HepG2 (cell line): ENCODE results near the gene RAB2B. TPM values are rescaled to one million over a fixed set of nuclear protein-coding genes. Genes with fewer than 3 reads are reported as not detected.

Experiments
- CHD4 ChIP-seq: fragments of 200-600 bp; sonication (generic); IDR thresholded peaks from 2 replicates; pipeline ENCODE4 v1.7.0; 2017; ENCODE audit warnings: mild to moderate bottlenecking, low read length, borderline replicate concordance
- FOXK1 ChIP-seq: sonication (generic); formaldehyde crosslinking; IDR thresholded peaks from 2 replicates; pipeline ENCODE4 v1.4.0; 2020; ENCODE audit warnings: low read depth, missing genetic modification reagents, borderline replicate concordance
- KDM5A ChIP-seq: fragments of 200-600 bp; sonication (generic); IDR thresholded peaks from 2 replicates; pipeline ENCODE4 v1.7.0; 2018; ENCODE audit warnings: antibody characterized with exemption, mild to moderate bottlenecking, low read length, borderline replicate concordance
- KMT2A ChIP-seq: sonication (generic); formaldehyde crosslinking; IDR thresholded peaks from 2 replicates; pipeline ENCODE4 v1.4.0; 2020; ENCODE audit warnings: missing genetic modification reagents
- KMT2B ChIP-seq: IDR thresholded peaks from 2 replicates; pipeline ENCODE4 v1.6.1; 2016; ENCODE audit warnings: missing genetic modification reagents, missing compliant biosample characterization
- MTA1 ChIP-seq: sonication (generic); formaldehyde crosslinking; IDR thresholded peaks from 2 replicates; pipeline ENCODE4 v1.4.0; 2020; ENCODE audit warnings: missing genetic modification reagents, mild to moderate bottlenecking, borderline replicate concordance
- MTA3 ChIP-seq: sonication (generic); formaldehyde crosslinking; IDR thresholded peaks from 2 replicates; pipeline ENCODE4 v1.4.0; 2020; ENCODE audit warnings: missing genetic modification reagents
- NFKB2 ChIP-seq: sonication (generic); formaldehyde crosslinking; IDR thresholded peaks from 2 replicates; pipeline ENCODE4 v1.4.0; 2020; ENCODE audit warnings: missing genetic modification reagents, borderline replicate concordance
- RXRA ChIP-seq: sonication (generic); formaldehyde crosslinking; IDR thresholded peaks from 2 replicates; pipeline ENCODE4 v1.5.1; 2020; ENCODE audit warnings: missing genetic modification reagents
- SATB2 ChIP-seq: sonication (generic); formaldehyde crosslinking; IDR thresholded peaks from 2 replicates; pipeline ENCODE4 v1.5.0; 2020; ENCODE audit warnings: missing genetic modification reagents
- SYNCRIP ChIP-seq: fragments of 200-400 bp; formaldehyde crosslinking; IDR thresholded peaks from 2 replicates; pipeline ENCODE4 v1.6.1; 2018; ENCODE audit warnings: mild to moderate bottlenecking, low read depth, low read length; ENCODE audit not compliant: insufficient read depth
- ZC3H13 ChIP-seq: sonication (generic); formaldehyde crosslinking; IDR thresholded peaks from 2 replicates; pipeline ENCODE4 v1.8.1; 2023; ENCODE audit warnings: mild to moderate bottlenecking, missing genetic modification reagents, moderate library complexity
- ZFAT ChIP-seq: sonication (generic); formaldehyde crosslinking; conservative IDR thresholded peaks from 2 replicates; pipeline ENCODE4 v1.8.1; 2023; ENCODE audit warnings: missing genetic modification reagents, inconsistent platforms
- ZFP41 ChIP-seq: sonication (generic); formaldehyde crosslinking; IDR thresholded peaks from 2 replicates; pipeline ENCODE4 v1.4.0; 2020; ENCODE audit warnings: mild to moderate bottlenecking, missing genetic modification reagents, borderline replicate concordance
- ZNF564 ChIP-seq: sonication (generic); formaldehyde crosslinking; IDR thresholded peaks from 2 replicates; pipeline ENCODE4 v1.8.1; 2023; ENCODE audit warnings: mild to moderate bottlenecking, missing genetic modification reagents
- ZNF703 ChIP-seq: sonication (generic); formaldehyde crosslinking; IDR thresholded peaks from 2 replicates; pipeline ENCODE4 v1.5.1; 2020; ENCODE audit warnings: missing genetic modification reagents, mild to moderate bottlenecking, moderate library complexity, borderline replicate concordance
- ZNF766 ChIP-seq: sonication (generic); formaldehyde crosslinking; IDR thresholded peaks from 2 replicates; pipeline ENCODE4 v1.5.0; 2020; ENCODE audit warnings: missing genetic modification reagents, borderline replicate concordance
- ZNF792 ChIP-seq: IDR thresholded peaks from 2 replicates; pipeline ENCODE4 v1.6.1; 2016
- polyA plus RNA-seq, 8 experiments: library from polyadenylated mRNA; depleted of rRNA in 3 of 8; stranded (reverse) in 7 of 8; unstranded in 1 of 8; fragments of >200 nt; fragmentation: Illumina TruSeq in 4 of 8; extraction: Trizol in 4 of 8; gene quantifications; 2 replicates each; pipeline versions ENCODE4 v1.2.1 to v1.2.3, GENCODE V29; 2011 to 2016; ENCODE audit warnings: low read depth in 4 of 8, missing spikeins in 1 of 8, mixed read lengths in 1 of 8; ENCODE audit not compliant: insufficient read depth in 1 of 8
- total RNA-seq, 5 experiments: library from RNA; depleted of rRNA; stranded (reverse); fragments of >200 nt; fragmentation: Illumina TruSeq; extraction: Trizol; gene quantifications; 2 replicates each; pipeline ENCODE4 v1.2.3, GENCODE V29; 2016; ENCODE audit warnings: low read depth in 1 of 5
- TF ChIP-seq, protein P1 (sequence below): sonication (generic); formaldehyde crosslinking; IDR thresholded peaks from 2 replicates; pipeline ENCODE4 v1.5.1; 2020; ENCODE audit warnings: mild to moderate bottlenecking, moderate library complexity, missing genetic modification reagents
- TF ChIP-seq, protein P2 (sequence below): sonication (generic); formaldehyde crosslinking; IDR thresholded peaks from 2 replicates; pipeline ENCODE4 v1.5.0; 2020; ENCODE audit warnings: mild to moderate bottlenecking, missing genetic modification reagents
- TF ChIP-seq, protein P3 (sequence below): sonication (generic); formaldehyde crosslinking; IDR thresholded peaks from 2 replicates; pipeline ENCODE4 v1.4.0; 2020; ENCODE audit warnings: mild to moderate bottlenecking, missing genetic modification reagents
- TF ChIP-seq, protein P4 (sequence below): sonication (generic); formaldehyde crosslinking; IDR thresholded peaks from 2 replicates; pipeline ENCODE4 v1.4.0; 2020; ENCODE audit warnings: missing genetic modification reagents, low read depth, mild to moderate bottlenecking, borderline replicate concordance
- TF ChIP-seq, protein P5 (sequence below): sonication (generic); IDR thresholded peaks from 2 replicates; pipeline ENCODE4 v1.6.1; 2016; ENCODE audit warnings: low read depth, borderline replicate concordance

RAB2B gene
- total and polyA plus RNA-seq, 2 of the 13 experiments (the other 11 are each of a cell fraction or from before 2014, with no cell fraction given), result 36.0 to 60.6 TPM

DNA sequence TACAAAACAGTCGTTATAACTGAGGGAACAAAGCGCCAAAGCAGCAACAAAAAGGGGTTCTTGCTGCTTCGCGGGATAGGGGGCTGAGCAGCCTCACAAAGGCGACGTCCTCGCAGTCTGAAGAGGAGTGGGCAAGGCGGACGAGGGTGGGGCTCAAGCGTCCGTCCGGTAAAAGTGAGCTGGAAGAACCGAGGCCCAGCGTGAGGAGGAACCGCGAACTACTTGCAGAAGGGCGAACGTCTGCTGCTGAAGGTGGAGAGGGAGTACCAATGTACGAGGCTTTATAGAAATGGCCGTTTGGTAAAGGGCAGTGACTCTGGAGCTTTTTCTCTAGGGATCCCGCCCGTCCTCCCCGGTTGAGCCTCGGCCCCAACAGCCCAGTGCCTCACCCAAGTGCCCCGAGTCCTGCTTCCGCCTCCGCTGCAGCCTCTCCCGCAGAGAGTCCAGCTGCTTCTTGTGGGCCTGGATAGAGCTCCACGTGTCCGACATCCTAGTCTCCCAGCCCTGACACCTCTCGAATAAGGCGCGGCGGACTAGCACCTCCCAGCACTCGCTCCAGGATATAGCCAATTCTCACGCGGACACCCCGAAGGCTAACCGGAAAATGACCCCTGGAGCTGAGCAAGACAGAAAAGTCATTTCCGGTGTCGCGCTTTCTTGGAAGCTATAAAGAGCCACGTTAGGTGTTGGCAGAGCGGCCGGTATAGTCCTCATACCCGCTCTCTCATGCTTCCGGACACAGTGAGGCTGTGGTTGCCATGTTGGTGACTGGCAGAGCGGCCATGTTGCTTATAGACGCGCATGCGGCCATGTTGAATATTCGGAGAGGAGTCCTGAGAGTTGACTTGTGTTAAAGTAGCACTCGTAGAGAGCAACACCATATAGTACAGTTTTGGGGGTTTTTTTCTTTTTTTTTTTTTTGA lies 34.2 kb upstream of the RAB2B start, which contains the start of gene METTL3 (continued):
- TF ChIP-seq, protein P1, sequence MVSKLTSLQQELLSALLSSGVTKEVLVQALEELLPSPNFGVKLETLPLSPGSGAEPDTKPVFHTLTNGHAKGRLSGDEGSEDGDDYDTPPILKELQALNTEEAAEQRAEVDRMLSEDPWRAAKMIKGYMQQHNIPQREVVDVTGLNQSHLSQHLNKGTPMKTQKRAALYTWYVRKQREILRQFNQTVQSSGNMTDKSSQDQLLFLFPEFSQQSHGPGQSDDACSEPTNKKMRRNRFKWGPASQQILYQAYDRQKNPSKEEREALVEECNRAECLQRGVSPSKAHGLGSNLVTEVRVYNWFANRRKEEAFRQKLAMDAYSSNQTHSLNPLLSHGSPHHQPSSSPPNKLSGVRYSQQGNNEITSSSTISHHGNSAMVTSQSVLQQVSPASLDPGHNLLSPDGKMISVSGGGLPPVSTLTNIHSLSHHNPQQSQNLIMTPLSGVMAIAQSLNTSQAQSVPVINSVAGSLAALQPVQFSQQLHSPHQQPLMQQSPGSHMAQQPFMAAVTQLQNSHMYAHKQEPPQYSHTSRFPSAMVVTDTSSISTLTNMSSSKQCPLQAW, result peak; percentile 71
- peak; percentile 95 for TF ChIP-seq KMT2A (CRISPR knock-in tag)
- no peak for TF ChIP-seq CHD4
- peak; percentile 97 for TF ChIP-seq FOXK1 (CRISPR knock-in tag)
- no peak for TF ChIP-seq ZFAT (CRISPR knock-in tag)
- TF ChIP-seq, protein P2, sequence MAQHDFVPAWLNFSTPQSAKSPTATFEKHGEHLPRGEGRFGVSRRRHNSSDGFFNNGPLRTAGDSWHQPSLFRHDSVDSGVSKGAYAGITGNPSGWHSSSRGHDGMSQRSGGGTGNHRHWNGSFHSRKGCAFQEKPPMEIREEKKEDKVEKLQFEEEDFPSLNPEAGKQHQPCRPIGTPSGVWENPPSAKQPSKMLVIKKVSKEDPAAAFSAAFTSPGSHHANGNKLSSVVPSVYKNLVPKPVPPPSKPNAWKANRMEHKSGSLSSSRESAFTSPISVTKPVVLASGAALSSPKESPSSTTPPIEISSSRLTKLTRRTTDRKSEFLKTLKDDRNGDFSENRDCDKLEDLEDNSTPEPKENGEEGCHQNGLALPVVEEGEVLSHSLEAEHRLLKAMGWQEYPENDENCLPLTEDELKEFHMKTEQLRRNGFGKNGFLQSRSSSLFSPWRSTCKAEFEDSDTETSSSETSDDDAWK (CRISPR knock-in tag), result no peak
- peak; percentile 85; the same call in 1 of the 2 replicates for TF ChIP-seq NFKB2 (CRISPR knock-in tag)
- TF ChIP-seq, protein P3, sequence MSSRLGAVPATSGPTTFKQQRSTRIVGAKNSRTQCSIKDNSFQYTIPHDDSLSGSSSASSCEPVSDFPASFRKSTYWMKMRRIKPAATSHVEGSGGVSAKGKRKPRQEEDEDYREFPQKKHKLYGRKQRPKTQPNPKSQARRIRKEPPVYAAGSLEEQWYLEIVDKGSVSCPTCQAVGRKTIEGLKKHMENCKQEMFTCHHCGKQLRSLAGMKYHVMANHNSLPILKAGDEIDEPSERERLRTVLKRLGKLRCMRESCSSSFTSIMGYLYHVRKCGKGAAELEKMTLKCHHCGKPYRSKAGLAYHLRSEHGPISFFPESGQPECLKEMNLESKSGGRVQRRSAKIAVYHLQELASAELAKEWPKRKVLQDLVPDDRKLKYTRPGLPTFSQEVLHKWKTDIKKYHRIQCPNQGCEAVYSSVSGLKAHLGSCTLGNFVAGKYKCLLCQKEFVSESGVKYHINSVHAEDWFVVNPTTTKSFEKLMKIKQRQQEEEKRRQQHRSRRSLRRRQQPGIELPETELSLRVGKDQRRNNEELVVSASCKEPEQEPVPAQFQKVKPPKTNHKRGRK (CRISPR knock-in tag), result no peak
- peak; percentile 63; the same call in 1 of the 2 replicates for TF ChIP-seq MTA1 (CRISPR knock-in tag)
- no peak for TF ChIP-seq ZFP41 (CRISPR knock-in tag)
- peak; percentile 70; the same call in 1 of the 2 replicates for TF ChIP-seq SATB2 (CRISPR knock-in tag)
- TF ChIP-seq ZNF564 (CRISPR knock-in tag), result peak; percentile 89
- TF ChIP-seq KMT2B (CRISPR knock-in tag), result peak; percentile 98
- TF ChIP-seq, protein P4, sequence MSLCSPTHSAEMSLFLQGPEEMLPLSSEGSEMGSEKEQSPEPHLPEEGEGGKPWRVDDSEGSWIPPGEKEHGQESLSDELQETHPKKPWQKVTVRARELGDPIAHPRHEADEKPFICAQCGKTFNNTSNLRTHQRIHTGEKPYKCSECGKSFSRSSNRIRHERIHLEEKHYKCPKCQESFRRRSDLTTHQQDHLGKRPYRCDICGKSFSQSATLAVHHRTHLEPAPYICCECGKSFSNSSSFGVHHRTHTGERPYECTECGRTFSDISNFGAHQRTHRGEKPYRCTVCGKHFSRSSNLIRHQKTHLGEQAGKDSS (CRISPR knock-in tag), result 0 out of 2 replicates have a peak, but pooled peaks have one; percentile 1
- TF ChIP-seq SYNCRIP, result no peak
- peak; percentile 48; the same call in 1 of the 2 replicates for TF ChIP-seq ZNF703
- TF ChIP-seq ZNF792, result peak; percentile 87
- no peak for TF ChIP-seq MTA3 (CRISPR knock-in tag)
- peak; percentile 78 for TF ChIP-seq KDM5A
- 0 out of 2 replicates have a peak, but pooled peaks have one; percentile 48 for TF ChIP-seq ZC3H13 (CRISPR knock-in tag)
- peak; percentile 90 for TF ChIP-seq RXRA
- TF ChIP-seq, protein P5, sequence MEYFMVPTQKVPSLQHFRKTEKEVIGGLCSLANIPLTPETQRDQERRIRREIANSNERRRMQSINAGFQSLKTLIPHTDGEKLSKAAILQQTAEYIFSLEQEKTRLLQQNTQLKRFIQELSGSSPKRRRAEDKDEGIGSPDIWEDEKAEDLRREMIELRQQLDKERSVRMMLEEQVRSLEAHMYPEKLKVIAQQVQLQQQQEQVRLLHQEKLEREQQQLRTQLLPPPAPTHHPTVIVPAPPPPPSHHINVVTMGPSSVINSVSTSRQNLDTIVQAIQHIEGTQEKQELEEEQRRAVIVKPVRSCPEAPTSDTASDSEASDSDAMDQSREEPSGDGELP, result no peak; the same call in 1 of the 2 replicates
- TF ChIP-seq ZNF766, result no peak; the same call in 1 of the 2 replicates
